Epithelial cell of prostate (primary cell): Measurements from ENCODE around the gene CCDC167.

ENCODE experiments used
- DNase-seq: peaks from one replicate; pipeline ENCODE4 v3.0.0-alpha.2; 2011; ENCODE audit warnings: low read depth, low spot score
- H3K27ac ChIP-seq: fragments of 450-650 bp; 2 replicates; pipeline ENCODE4 v1.5.1; 2017; ENCODE audit warnings: mild to moderate bottlenecking

Gene CCDC167

DNA sequence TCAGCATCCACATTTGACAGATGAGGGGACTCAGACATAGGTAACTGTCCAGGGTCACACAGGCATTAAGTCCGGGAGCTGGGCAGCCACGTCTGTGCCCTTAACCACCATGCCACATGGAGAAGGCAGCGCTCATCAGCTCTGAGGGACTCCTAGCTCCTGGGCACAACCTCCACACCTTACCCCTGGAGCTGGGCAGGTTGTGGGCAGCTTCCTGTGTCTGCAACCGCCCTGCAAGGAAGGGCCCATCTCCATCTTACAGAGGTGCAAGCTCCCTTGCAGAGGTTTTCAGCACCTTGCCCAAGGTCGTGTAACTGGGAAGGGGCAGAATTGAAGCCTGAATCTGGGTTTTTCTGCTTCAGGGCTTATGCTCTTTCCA lies 7.9 kb downstream of the CCDC167 start:
- no peak overlapping the region for H3K27ac ChIP-seq
- DNase-seq = no peak

DNA sequence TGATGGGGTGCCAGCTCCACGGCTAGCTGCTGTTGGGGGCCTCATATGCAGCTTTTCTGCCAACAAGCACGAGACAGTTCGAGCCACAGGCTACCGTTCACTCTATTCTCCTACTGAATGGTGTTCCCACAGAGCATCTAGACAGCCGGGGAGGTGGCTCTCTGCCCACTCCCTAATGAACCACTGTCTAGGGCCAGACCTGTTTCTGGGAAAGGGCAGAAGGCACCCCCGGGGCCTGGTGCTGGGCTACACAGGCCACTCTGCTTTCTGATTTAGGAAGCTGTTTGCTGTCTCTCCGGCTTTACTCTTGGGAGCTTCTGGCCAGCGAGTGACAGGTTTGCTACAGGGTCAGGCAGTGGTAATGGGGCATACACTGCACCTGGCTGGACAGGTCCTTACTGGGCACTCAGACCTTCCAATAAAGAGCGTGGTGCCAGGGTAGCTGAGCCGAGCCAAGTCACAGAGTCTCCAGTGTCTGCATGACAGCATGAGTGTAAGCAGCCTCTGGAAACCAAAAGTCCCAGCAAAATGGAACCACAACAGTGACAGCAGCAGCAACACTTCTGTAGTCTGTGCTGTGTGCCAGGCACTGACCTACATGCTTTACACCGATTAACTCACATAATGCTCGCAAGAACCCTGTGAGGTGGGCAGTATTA lies 8.4 kb downstream of the CCDC167 start:
- H3K27ac ChIP-seq = no peak overlapping the region
- DNase-seq = no peak

GRCh38 chr6:37490536-37491170 lies 9.0 kb downstream of the CCDC167 start:
- no peak for DNase-seq
- H3K27ac ChIP-seq = no peak overlapping the region

DNA sequence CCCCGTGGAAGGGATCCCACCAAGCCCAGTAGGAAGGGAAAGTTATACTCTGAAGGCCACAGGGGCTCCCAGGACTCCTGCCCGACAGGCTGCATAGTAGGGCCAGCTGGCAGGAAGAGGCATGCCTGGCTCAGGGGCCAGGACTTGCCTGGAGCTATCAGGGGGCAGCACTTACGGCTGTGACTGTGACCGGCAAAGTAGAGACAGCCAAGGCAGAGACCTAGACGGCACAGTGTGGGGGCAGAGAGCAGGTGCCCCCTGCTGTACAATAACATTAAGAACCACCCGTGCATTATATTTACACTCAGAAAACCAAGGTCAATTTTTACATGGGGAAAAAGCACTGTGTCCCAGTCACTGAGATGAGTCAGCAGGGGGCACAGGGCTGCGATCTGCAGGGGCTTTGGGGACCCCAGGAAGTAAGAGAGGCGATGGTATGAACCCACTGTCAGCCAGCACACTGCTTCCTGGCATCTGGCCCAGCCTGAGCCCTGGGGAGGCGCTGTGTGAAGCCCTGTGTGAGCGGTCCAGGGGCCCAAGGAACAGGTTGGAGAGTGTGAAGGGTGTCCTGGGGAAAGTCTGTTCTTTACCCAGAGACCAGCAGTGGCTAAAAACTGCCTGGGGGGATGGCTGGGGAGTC lies 9.9 kb downstream of the CCDC167 start:
- DNase-seq = no peak
- H3K27ac ChIP-seq = no peak overlapping the region

DNA sequence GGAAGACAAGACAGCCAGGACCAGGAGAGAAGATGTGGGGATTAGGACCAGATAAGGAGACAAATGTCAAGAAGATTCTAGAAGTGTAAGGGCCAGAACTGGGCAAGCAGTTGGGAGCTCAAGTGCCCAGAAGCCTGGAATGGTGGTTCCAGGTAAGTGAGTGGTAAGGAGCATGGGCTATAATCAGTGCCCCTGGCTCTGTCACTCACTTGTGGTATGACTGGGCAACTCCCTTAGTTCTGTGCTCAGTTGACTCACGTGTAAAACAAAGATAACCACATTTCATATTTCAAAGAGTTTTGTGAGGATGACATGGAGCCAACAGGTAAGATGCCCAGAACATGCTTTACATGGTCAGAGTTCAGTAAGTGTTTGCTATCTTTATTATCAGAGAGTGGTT lies 11.2 kb downstream of the CCDC167 start:
- DNase-seq = no peak
- no peak overlapping the region for H3K27ac ChIP-seq

GRCh38 chr6:37487591-37488380 lies 11.9 kb downstream of the CCDC167 start:
- H3K27ac ChIP-seq = no peak overlapping the region

GRCh38 chr6:37486121-37486839 lies 13.4 kb downstream of the CCDC167 start:
- no peak overlapping the region for H3K27ac ChIP-seq
- no peak for DNase-seq

More at GRCh38 chr6:37487591-37488380, 11.9 kb downstream of the CCDC167 start:
- DNase-seq = no peak

DNA sequence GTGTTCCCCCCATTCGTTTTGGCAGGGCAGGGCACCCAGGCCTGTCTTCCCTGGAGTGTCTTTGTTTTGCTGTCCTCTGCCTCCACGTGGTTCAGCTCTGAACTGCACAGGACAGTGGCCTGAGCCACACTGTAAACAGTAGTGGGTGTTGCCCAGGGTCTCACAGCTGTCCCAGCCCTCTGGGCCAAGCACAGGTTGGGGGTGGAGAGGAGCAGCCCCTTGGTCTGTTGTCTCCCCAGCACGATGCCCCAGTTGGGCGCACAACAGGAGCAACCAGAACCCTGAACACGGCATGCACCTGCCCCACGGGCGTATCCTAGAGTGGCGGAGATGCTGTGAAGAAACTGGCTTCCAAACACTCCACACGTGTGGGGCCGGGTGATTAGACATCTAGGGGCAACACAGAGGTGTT lies 14.4 kb downstream of the CCDC167 start:
- DNase-seq = no peak

DNA sequence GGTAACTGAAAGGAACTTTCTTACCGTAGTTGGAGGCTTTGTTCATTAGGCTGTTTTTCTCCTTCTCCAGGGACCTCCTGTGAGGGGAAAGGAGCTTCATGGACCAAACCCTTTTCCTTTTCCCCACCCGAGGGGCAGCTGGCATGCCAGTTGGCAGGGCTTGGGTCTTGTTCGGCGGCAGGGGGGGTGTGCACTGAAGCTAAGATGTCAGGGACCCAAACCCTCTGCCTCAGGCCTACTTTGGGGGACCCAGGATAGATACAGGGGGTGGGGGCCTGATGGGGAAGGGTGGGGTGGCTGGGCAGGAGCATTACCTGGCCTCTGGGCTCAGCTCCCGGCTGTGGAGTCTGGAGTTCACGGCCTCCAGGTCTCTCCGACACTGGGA lies 14.9 kb downstream of the CCDC167 start:
- DNase-seq = no peak
- no peak overlapping the region for H3K27ac ChIP-seq

More for the DNA sequence above, 14.4 kb downstream of the CCDC167 start:
- no peak overlapping the region for H3K27ac ChIP-seq

DNA sequence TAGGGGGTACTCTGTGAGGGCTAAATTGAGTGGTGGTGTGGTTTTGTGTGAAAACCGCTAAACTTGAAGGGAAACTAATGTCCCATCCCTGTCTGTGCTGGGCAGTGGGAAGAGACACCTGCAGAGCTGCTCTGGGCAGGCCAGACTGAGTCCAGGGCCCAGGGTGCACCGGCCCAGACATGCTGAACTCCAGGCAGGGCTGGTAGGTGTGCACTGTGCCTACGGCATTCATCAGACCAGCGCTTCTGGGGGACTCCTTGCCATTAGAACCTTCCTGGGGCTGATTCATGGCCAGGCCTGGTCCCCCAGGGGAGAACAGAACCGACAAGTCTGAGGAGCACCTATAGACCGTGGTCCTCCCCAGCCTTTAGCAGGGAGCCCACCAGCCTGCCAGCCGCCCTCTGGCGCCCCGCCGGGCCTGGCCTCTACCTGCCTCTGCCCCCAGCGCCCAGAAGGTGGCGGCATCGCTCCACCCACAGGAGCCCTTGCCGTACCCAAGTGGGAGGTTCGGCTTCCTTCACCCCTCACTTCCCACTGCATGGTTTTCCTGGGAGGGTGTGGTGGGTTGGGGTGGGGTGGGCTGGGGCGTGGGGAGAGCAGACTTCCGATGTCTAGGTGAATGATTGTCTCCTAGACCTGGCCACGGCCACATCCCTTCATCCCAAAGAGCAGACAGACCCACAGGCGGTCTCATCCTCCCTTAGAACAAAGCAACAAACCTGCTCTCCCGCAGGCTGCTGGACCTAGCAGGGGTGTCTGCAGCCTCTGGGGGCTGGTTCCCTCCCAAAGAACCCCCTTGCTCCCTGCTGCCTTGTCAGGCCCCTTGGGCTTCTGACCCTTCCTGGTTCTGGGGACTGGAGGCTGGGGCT lies 15.5 kb downstream of the CCDC167 start:
- H3K27ac ChIP-seq = no peak overlapping the region
- DNase-seq = no peak

- H3K27ac ChIP-seq = no peak overlapping the region
- DNase-seq = no peak
Observed at GRCh38 chr6:37483252-37483901, 16.3 kb downstream of the CCDC167 start.

GRCh38 chr6:37482606-37483251 lies 17.0 kb downstream of the CCDC167 start:
- DNase-seq = no peak
- no peak overlapping the region for H3K27ac ChIP-seq

- DNase-seq = no peak
- H3K27ac ChIP-seq = no peak overlapping the region
Observed at GRCh38 chr6:37481711-37482605, 17.7 kb downstream of the CCDC167 start.

DNA sequence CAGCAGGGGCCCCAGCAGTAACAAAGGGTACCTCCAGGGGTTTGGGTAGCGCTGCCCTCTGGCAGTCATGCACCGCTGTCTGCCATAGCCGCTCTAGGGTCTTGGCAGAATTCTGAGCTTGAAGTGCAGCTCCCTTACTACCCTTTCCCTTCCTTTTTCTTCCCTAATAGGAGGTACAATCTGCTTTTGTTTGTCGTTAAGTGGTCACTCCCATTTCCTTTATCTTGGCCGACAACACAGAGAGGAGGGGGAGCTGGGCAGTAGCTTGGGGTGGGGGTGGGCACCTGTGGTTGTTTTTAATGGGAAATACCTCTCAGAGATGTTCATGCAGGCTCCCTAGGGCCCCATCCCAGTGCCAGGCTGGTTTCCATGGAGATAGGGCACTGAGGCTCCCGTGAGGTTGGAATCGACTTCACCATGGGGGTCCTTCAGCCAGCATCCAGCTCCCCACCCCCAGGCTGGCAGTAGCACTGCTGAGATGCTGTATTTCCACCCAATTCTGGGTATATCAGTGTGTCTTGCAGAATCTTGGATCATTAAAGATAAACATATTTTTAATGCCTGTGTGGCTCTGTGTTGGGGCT lies 18.6 kb downstream of the CCDC167 start:
- DNase-seq = no peak
- no peak overlapping the region for H3K27ac ChIP-seq

DNA sequence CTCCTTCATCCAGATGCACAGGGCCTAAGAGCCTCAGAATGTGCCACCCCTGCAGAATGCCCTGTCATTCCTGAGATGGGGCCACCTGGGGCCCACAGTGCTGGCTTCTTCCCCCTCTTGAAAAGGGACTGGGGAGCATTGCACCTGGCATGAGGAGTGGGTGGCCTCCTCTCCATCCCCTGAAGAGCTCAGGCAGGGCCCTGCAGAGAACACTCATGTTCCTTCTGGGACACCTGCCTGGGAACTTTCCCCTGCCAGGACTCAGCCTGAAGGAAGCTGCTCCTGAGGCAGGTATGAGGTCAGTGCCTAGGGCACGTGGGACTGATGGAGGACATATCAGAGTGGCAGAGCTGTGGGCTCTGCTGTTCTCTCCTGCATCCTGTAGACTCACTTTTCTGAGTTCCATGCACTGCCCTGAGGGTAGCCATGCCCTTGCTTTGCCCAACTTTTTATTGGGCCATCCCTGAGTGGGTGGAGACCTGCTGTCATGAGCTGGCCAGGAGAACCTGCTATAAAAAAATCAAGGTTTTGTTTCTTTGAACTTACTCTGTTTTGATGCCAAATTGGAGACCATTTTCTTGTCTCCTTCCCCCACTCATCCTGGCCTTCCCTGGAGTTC lies 19.5 kb downstream of the CCDC167 start:
- DNase-seq = no peak
- H3K27ac ChIP-seq = no peak overlapping the region

DNA sequence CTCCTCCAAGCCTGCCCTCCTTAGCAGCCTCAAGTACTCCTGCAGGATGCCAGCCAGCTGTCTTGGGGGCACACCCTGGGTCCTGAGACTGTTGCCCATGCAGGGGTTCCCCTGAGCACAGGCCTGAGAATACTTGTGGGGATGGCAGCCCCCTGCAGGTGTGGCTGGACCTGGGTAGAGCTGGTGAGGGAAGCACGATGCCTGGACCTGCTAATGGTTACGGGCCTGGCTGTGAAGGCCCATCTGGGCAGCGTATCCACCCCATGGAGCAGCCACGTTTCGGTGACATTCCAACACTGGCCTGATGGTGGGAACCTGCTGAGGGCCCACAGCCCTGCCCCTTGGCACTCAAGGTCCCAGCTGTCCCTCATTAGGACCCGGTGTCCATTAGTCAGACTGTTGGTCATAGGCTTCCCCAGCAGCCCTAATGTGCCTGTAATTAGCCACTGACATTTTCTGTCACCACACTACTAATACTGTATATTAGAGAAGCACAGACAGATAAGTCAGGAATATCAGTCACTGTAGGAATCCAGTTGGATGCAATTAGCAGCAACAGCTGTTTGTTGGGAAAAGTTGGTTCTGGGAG lies 20.3 kb downstream of the CCDC167 start:
- no peak overlapping the region for H3K27ac ChIP-seq
- DNase-seq = no peak
